WI38 (cell line): ENCODE results near the gene OR7C2.

Experiments
- H3K4me3 ChIP-seq: 2 replicates; pipeline ENCODE4 v1.5.1; 2011; ENCODE audit warnings: low read depth, mild to moderate bottlenecking, control low read depth, low read length
- CTCF ChIP-seq: IDR thresholded peaks from 2 replicates; pipeline ENCODE4 v1.5.1; 2012; ENCODE audit warnings: low read depth, mild to moderate bottlenecking, control low read depth, low read length

The OR7C2 gene

GRCh38 chr19:14941189-14941588 lies at the start of gene OR7C2:
OR7C2 (plus strand) TSS chr19:14941489; CDS start chr19:14941489, 0 bp downstream.
- H3K4me3 ChIP-seq: no peak within 1 kb of the TSS
- TF ChIP-seq CTCF: no peak

- TF ChIP-seq CTCF: no peak
- no peak overlapping the region for H3K4me3 ChIP-seq
Observed at GRCh38 chr19:14901675-14902260, 39.5 kb upstream of the OR7C2 start.

- no peak for TF ChIP-seq CTCF
- H3K4me3 ChIP-seq: no peak overlapping the region
Observed at GRCh38 chr19:14906711-14907110, 34.6 kb upstream of the OR7C2 start.

- no peak overlapping the region for H3K4me3 ChIP-seq
- no peak for TF ChIP-seq CTCF
Observed at GRCh38 chr19:14915116-14915515, 26.2 kb upstream of the OR7C2 start.

- no peak overlapping the region for H3K4me3 ChIP-seq
- TF ChIP-seq CTCF: no peak
Observed at GRCh38 chr19:14916848-14917247, 24.4 kb upstream of the OR7C2 start.

- H3K4me3 ChIP-seq: no peak overlapping the region
- no peak for TF ChIP-seq CTCF
Observed at GRCh38 chr19:14933506-14933905, 7.8 kb upstream of the OR7C2 start.

GRCh38 chr19:14940266-14940665 lies 1.0 kb upstream of the OR7C2 start:
- no peak for TF ChIP-seq CTCF
- no peak overlapping the region for H3K4me3 ChIP-seq
